Right atrium auricular region (tissue), 2 donors: ENCODE results near the gene BHLHE41. TPM values are rescaled to one million over a fixed set of nuclear protein-coding genes. Genes with fewer than 3 reads are reported as not detected.

Experiments used
- DNase-seq: peaks from one replicate; pipeline ENCODE4 v3.0.0-alpha.2; 2019; ENCODE audit warnings: low spot score
- H3K27ac ChIP-seq, 2 donors: fragments of 200-600 bp; sonication (generic); 1 replicate in 1 of 2; 2 replicates in 1 of 2; pipeline ENCODE4 v1.5.1; 2016 to 2019
- H3K27me3 ChIP-seq, 2 donors: fragments of 200-600 bp; sonication (generic); one replicate each; pipeline versions ENCODE4 v1.5.1 to v1.6.0; 2017 to 2019
- H3K36me3 ChIP-seq: fragments of 200-600 bp; sonication (generic); one replicate; pipeline ENCODE4 v1.5.1; 2016
- H3K4me1 ChIP-seq, 2 donors: fragments of 200-600 bp; sonication (generic); one replicate each; pipeline versions ENCODE4 v1.5.1 to v1.6.0; 2017 to 2019
- H3K4me3 ChIP-seq, 2 donors: fragments of 200-600 bp; sonication (generic); 1 replicate in 1 of 2; 2 replicates in 1 of 2; pipeline ENCODE4 v1.5.1; 2017 to 2019; ENCODE audit warnings: mild to moderate bottlenecking in 1 of 2, moderate library complexity in 1 of 2
- H3K9me3 ChIP-seq, 2 donors: fragments of 200-600 bp; sonication (generic); one replicate each; pipeline ENCODE4 v1.5.1; 2019
- total RNA-seq, 2 donors: library from RNA; depleted of rRNA; stranded (reverse); fragments of >200 nt; gene quantifications; one replicate each; pipeline ENCODE4 v1.1.0, GENCODE V29; 2016
- TF ChIP-seq, protein P1 (sequence below), 2 donors: fragments of 200-600 bp; sonication (generic); IDR thresholded peaks; one replicate each; pipeline ENCODE4 v1.5.1; 2019; ENCODE audit warnings: antibody characterized with exemption in 2 of 2

BHLHE41 gene
- total RNA-seq, 2 donors from 2014 or later = 13.4 to 15.0 TPM

DNA sequence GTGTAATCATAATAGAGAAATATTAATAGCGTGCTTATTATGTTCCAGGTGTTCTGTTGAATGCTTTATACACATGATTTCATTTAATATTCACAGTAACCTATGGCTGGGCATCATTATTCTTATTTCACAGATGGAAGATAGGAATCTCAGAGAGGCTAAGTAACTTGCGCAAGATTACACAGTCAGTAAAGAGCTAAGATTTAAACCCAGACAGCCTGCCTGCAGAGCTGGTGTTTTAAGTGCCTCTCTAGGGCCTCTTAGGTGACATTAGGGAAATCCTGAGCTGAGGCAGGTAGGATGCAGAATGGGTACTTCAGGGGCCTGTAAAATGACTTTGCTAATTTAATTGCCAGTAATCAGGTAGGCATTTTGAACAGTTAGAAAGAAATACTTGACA, 18.5 kb upstream of the BHLHE41 start:
- Histone ChIP-seq H3K27ac (no peak overlapping the region), H3K9me3 (no peaks in the 10 kb centered on the region), H3K27me3 (no peaks in the 10 kb centered on the region), H3K4me1 (no peaks in the 10 kb centered on the region), H3K36me3 (no peaks in the 10 kb centered on the region), H3K4me3 (no peak overlapping the region)
- no peak for DNase-seq
- TF ChIP-seq, protein P1, sequence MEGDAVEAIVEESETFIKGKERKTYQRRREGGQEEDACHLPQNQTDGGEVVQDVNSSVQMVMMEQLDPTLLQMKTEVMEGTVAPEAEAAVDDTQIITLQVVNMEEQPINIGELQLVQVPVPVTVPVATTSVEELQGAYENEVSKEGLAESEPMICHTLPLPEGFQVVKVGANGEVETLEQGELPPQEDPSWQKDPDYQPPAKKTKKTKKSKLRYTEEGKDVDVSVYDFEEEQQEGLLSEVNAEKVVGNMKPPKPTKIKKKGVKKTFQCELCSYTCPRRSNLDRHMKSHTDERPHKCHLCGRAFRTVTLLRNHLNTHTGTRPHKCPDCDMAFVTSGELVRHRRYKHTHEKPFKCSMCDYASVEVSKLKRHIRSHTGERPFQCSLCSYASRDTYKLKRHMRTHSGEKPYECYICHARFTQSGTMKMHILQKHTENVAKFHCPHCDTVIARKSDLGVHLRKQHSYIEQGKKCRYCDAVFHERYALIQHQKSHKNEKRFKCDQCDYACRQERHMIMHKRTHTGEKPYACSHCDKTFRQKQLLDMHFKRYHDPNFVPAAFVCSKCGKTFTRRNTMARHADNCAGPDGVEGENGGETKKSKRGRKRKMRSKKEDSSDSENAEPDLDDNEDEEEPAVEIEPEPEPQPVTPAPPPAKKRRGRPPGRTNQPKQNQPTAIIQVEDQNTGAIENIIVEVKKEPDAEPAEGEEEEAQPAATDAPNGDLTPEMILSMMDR (IDR thresholded peaks at IDR 0.05) = no peak

DNA sequence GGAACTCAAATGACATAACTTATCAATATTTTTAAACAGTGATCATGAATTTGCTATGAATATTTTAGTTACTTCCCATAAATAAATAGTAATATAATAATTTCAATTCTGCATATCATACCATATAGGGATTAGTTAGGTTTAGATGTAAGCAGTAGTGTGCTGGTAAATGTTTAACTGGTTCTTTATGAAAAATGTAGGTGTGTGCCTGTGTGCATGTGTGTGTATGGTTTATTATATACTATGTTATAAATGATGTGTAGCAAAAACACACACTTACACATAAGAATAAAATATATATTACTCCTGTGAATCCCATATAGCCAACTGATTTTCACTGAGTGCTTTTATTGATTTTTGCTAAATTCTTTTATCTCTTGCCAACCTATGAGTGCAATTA, 14.0 kb upstream of the BHLHE41 start:
- Histone ChIP-seq H3K9me3 (no peaks in the 10 kb centered on the region), H3K27me3 (no peaks in the 10 kb centered on the region), H3K4me3 (no peak overlapping the region), H3K27ac (no peak overlapping the region), H3K4me1 (no peaks in the 10 kb centered on the region), H3K36me3 (no peaks in the 10 kb centered on the region)
- no peak for DNase-seq
- TF ChIP-seq, protein P1 (IDR thresholded peaks at IDR 0.05) = no peak

- Histone ChIP-seq H3K9me3 (no peaks in the 10 kb centered on the region), H3K4me1 (no peaks in the 10 kb centered on the region), H3K4me3 (no peak overlapping the region), H3K36me3 (no peaks in the 10 kb centered on the region), H3K27ac (no peak overlapping the region), H3K27me3 (no peaks in the 10 kb centered on the region)
- DNase-seq = no peak
- TF ChIP-seq, protein P1 (IDR thresholded peaks at IDR 0.05) = no peak
Observed at GRCh38 chr12:26136688-26137087, 11.9 kb upstream of the BHLHE41 start.

DNA sequence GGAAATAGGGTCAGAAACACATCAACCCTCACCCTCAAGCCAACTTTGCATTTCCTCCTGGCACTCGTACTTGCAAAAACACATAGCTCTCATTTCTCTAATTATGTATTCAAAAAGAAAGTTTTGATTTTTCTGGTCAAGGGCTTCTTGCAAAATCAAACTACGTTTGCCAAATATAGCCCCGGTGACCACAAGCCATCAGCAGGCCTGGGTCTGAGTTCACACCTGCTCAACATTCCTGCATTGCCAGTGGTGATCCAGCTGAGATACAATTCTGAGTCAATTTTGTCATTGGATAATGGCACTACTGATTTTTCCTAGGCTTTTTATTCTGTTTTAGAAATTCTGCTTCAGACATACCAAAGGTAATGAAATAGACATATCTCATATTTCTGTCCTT, 10.7 kb upstream of the BHLHE41 start:
- no peaks in the 10 kb centered on the region for H3K27me3 ChIP-seq
- H3K9me3 ChIP-seq = no peaks in the 10 kb centered on the region
- no peak for DNase-seq
- H3K4me3 ChIP-seq = no peak overlapping the region
- no peaks in the 10 kb centered on the region for H3K36me3 ChIP-seq
- no peak overlapping the region for H3K27ac ChIP-seq
- TF ChIP-seq, protein P1 (IDR thresholded peaks at IDR 0.05) = no peak
- H3K4me1 ChIP-seq = no peaks in the 10 kb centered on the region

DNA sequence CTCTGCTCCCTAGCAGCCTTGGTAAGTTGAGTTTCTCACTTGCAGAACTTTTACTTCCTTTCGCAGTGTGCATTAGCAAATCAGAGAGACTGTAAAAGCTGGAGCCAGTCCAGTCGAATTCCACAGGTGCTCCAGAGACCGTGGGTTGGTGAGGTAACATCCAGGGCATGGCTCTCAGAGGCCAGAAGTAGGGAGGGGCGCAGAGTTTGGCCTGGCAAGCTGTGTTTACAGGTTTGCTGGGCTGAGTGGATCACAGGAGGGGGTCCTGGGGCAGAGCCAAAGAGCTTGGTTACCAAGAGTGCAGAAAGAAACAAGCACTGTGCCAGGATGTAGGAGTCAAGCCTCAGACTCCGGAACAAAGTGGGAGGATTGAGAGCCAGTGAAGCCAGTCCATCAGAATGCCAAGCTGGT, 10.2 kb upstream of the BHLHE41 start:
- Histone ChIP-seq H3K36me3 (no peaks in the 10 kb centered on the region), H3K27me3 (no peaks in the 10 kb centered on the region), H3K4me1 (no peaks in the 10 kb centered on the region), H3K9me3 (no peaks in the 10 kb centered on the region), H3K27ac (no peak overlapping the region), H3K4me3 (no peak overlapping the region)
- TF ChIP-seq, protein P1 (IDR thresholded peaks at IDR 0.05) = no peak
- no peak for DNase-seq

DNA sequence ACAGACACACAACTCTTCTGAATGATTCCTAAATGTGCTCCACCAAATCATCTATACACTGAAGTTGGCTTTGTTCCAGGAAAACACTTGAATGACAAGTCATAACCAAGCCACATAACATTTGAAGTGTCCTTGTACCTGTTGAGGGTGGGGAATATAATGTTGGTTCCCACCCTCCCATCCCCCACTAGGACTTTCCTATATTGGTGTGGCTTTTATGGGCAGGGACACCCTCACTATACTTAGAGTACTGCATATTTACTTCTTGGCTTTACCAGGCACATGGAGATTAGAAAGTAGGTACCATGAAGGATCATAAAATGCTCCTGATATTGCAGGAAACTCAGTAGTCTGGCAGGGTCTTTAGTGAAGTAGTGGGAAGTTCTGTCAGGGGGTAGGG, 9.7 kb upstream of the BHLHE41 start:
- Histone ChIP-seq H3K9me3 (no peaks in the 10 kb centered on the region), H3K27ac (no peak overlapping the region), H3K36me3 (no peaks in the 10 kb centered on the region), H3K27me3 (no peaks in the 10 kb centered on the region), H3K4me3 (no peak overlapping the region), H3K4me1 (no peaks in the 10 kb centered on the region)
- no peak for DNase-seq
- TF ChIP-seq, protein P1 (IDR thresholded peaks at IDR 0.05) = no peak
